GM18870 (cell line): ENCODE results near the gene SAMD5.

ENCODE experiments used
- ATAC-seq: cut with Tn5 transposase; IDR thresholded peaks from one replicate; pipeline ENCODE4 v1.9.1; 2021; ENCODE audit warnings: moderate library complexity; ENCODE audit not compliant: unreplicated experiment

SAMD5 gene

DNA sequence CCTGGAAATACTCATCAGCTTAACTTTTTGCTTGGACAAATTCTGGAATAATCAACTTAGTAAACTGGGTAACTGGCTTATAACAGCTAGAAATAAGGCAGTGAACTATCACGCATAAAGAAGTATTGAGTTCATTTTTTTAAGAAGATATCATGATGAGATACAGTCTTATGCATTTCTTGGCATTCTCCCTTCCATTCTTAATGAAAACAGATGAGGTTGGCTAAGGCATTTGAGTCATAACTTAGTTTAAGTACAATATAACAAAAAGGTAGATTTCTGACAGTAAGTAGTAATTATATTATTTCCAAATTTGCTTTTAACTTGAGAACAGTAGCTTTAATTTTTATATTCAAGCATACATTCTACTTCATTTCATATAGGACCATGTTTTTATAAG is 56.1 kb downstream of the SAMD5 start:
- ATAC-seq, result no peak

DNA sequence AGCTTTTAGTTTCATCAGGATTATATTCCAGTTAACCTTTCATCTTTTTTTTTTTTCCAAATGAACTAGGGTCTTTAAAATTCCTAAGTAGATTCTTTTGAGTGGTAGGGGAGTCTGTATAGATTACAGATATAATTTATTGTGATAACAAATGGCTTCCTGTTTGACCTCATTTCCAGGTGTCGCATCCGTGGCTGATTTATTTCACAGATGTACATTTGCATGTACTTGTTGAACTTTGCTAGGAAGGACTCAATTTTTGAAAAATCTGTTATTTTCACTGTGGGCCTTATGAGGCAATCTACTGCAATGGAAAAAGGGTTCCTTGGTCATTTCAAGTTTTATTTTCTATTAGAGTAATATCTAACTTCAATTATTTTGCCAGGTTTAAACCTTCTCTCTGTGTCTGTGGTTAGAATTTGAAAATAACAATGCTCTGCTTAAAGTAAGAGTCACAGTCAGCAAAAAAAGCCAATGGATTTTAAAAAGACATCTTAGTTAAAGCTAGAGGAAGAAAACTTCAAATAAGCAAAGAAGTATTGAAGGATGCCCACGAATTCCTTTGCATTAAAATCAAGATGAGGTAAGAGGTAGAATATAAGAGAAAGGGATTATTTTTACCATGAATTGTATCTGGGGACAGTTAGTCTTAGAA is 57.9 kb downstream of the SAMD5 start:
- no peak for ATAC-seq

DNA sequence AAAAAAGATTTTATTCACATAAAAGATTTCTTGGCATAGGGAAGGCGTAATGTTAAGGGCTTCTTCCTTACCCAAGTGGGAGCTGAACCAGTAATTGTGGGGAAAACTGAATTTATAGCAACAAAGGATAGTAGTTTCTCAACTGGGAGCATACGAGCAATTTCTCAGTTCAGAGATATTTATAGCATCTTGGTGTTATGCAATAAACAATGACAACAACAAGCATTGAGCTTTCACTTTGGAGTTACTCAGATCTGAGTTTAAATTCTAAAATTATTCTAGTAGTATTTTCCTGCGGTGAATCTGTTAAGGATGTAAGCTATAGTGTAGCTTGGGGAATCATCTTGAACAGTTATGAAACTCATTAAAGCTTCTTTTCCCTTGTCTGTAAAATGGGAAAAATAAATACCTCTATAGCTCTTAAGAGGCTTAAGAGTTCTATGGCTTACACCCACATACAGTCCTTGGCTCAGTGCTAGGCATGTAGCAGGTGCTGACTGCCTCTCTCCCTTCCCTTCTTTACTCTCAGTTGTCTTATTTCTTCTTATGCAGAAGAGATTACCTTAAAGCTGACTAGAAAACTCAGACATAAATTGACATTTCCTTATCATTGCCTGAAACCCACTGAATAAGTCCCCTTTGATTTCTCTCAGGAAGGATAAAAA is 58.8 kb downstream of the SAMD5 start:
- no peak for ATAC-seq

DNA sequence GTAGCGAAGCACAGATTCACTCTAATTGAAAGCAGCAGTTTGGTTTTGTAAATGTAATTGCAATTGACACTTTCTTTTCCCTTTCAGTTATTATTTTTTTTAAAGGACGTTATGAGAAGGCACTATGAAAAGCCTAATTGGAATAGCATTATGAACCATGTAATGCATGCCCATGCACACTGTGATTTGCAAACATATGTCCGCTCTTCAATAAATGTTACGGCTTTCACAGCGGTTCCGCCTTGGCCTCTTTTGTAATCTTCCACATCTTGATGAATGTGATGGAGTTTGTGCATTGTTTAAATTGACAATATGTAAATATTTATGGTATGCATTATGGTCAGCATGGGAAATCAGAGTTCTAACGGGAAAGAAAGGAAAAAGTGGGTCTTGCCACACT is 61.3 kb downstream of the SAMD5 start:
- no peak for ATAC-seq

DNA sequence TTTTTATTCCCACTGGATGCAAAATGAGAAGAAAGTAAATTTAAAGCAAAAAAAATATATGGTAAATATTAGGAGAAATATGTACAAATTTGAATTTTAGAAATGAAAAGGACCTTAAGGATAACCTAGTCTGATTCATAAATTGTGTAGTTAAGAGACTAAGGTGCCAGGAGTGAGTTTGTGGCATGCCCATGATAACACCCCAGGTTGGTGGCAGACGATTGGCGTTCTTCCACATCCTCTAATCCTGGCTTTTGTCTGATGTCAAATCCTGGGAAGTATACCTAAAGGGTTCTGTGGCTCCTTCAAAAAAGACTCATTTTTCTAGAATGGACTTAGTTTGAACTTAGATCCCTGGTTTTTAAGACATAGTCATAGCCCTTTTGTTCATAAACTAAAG is 62.2 kb downstream of the SAMD5 start:
- no peak for ATAC-seq

DNA sequence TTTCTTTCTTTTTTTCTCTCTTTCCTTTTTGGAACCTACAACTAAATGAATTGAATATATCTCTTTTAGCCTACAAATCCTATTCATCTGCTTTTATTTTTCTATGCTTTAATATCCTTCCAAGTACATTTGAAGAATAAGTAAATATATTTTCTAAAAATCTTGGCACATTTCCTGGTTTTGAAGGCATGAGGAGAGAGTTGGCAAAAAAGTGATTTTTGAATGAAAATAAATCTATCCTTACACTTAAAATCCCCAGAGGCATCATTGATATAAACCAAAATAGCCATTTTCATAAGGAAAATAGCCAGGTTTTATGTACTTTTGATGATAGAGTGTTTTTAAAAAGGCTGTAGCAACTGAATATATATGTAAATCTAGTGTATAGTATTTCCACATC is 69.0 kb downstream of the SAMD5 start:
- no peak for ATAC-seq

DNA sequence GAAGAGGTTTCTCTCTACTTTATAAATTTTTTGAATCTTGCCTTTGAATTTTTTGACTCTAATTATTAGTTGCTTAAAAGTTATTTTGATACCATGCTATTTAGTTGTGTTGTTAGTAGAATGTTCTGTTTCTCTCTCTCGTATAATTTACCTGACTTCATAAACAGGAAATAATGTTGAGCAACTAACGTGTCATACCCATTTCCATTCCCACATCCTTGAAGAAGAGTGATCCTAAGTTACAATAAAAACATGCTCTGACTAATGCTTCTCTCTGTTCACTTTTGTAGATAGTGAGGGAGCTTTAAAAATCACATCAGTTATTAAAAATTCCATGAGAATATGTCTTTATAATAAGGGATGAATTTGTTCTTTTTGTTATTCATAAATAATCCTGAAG is 69.7 kb downstream of the SAMD5 start:
- no peak for ATAC-seq

DNA sequence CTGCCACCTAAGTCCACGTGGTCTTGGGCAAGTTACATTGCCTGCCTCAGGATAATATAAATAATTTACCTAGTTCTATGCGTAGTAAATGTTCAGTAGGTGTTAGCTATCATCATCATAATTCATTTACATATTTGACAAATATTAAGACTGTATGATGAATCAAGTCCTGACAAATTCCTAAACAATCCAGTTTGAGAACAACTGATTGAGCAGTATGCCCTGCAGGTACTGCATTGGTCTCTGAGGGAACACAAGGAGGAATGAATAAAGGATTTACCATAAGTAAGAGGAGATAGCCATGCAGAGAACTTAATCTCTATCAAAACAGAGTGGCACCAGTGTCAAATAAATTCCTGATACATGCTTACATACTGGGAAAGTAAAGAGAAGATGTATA is 70.4 kb downstream of the SAMD5 start:
- ATAC-seq, result no peak

DNA sequence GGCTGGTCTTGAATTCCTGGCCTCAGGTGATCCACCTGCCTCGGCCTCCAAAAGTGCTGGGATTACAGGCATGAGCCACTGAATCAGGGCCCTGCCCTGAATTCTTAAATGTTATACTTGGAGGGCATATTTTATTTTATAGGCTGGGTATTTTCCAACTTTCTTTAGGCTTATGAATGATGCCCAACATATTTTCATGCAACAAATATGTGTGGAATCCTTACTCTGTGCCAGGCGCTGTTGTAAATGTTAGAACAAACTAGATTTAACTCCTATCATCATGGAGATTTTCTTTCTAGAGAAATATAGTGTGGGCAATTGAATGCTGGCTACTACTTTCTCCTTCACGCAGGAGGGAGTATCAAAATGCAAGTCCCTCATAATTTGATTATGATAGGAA is 71.2 kb downstream of the SAMD5 start:
- ATAC-seq, result no peak

DNA sequence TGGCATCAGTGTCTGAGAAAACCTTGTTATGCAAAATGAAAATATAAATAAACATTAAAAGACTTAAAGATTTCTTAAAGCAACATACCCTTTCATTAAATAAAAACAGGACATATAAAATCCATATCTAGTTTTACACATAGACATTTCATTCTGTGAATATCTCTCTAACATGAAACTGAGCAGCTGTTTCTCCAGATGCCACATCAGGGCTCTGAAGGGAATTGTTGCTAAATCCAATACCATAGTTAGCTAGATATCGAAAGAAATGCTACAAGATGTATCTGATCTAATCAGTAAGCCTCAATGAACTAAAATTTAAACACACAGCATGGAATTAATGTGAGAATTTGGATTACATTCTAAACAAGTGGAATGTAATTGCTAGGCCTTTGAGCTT is 74.5 kb downstream of the SAMD5 start:
- ATAC-seq, result no peak

DNA sequence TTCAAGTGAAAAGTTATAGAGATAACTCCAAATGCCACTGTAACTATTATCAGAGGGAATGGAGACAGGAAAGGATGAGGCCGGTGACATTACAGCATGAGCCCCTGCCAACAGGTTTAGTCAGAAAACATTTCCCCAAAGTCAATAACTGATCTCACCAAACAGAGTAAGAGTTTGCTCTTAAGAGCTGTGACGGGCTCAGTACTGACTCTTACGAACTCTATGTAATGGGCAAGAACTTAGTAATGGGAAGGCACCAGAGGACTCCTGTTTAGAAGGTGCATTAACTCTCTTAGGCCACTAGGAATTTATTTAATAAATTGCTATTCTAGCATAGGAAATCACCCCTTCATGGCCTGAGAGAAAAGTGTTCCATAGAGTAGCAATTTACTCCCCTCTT is 76.8 kb downstream of the SAMD5 start:
- no peak for ATAC-seq

DNA sequence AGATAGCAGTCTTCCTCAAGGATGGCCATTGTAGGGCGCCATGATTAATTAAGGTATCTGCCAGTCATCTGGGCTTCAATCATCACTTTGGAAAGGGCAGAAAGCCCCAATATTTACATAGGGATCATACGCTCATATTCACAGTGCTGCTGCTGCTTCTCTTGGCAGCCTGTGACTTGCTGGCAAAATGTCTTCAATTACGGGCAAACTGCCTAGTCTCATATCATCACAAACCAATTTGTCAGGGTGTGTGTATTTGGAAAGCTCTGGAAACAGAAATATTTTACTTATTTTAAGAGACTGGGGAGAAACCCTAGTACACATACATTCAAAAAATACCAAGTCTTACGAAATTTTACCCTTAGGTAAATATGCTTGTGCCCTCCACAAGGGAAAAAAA is 77.6 kb downstream of the SAMD5 start:
- no peak for ATAC-seq

DNA sequence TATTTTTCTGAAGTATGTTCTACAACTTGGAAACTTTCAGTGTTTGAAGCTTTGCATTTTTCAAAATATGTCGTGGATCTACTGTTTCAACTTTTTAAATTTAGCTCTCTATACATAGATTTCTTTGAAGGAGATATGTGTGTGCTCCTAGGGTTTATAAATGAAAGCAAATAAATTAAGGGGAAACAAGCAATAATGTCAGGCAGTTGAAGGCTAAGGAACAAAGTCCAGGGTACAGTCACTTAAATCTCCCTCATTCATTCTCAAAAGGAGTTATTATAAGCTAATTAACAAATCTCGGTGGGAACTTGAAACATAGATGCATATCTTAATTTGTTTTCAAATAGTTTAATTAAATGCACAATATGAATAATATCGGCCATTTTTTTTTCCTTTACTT is 79.4 kb downstream of the SAMD5 start:
- ATAC-seq, result no peak

DNA sequence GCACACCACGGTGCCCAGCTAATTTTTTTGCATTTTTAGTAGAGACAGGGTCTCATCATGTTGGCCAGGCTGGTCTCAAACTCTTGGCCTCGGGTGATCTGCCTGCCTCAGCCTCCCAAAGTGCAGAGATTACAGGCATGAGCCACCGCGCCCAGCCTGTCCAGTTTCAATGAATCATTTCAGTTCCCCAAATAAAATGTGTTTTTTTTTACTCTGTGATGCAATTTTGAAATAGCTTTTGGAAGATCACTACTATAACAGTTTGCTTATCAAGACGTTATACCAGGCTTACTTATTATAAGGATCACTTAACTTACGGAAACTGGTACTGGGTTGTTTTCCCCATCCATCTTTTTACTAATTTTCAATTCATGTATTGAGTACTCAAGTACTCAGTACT is 80.0 kb downstream of the SAMD5 start:
- no peak for ATAC-seq

DNA sequence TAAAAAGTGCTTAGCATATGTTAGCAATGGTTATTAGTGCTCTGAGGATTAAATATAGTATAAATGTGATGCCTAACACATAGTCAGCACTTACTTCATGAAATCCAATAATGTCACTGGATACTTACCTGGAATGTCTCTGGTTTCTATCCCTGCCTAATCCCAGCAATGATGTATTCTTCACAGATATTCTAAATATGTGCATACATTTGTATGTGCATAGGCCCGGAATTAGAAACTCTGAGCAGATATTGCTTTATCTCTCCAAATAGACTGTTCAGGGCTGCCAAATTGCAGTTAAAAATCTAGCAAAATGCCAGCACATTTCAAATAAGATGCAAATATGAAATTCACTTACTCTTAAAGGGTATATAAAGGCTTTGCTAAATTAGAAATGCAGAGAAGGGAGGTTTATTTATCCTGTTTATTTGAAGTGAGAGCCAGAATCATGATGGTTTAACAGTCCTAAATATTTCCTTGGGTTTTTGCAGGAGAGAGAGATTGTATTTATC is 81.3 kb downstream of the SAMD5 start:
- no peak for ATAC-seq

DNA sequence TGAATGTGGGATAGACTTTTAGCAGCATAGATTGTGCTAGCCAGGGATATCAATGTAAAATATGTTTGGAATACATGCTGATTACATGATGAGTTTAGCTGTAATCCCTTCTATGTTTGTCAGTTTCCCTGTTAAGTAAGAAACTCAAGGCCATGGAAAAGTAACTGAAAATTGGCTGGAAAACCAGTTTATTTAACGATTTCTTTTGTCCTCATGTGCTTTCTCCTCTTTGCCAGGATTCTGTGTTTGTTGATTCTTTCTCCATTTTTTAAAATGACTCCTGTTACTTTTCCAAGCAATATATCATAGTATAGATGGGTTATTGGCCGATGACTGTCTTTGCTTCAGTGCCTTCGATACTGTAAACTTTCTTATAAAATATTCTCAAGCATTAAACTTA is 87.5 kb downstream of the SAMD5 start:
- no peak for ATAC-seq

DNA sequence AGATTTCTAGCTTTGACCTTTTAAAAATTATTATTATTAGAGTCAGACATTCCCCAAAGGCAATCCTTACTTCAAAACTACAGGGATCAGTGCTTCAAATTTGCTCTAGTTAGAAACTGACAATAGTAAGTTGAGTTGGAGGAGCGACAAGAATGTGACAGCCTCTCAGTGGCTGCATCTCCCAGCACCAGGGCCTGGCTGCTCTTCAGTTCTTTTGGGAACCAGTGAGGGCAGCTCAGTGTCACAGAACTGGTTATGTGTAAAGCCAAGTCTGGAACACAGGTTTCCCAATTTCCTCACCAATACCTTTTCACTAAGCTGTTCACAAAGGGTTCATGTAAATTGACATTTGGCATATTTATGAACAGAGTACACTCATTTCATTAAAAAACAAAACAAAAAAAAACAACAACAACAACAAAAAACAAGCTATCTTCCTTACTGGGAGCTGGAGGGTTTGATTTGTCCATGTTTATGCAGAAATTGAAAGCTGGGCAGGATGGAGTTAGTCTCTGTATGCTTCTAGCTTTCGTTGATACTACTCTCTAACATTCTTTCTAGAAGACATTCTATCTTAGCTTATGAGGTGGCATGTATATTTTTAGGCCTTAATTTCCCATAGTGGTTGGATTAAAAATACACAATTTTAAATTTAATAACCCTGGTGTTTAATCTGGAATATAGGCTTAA is 95.0 kb downstream of the SAMD5 start:
- no peak for ATAC-seq

DNA sequence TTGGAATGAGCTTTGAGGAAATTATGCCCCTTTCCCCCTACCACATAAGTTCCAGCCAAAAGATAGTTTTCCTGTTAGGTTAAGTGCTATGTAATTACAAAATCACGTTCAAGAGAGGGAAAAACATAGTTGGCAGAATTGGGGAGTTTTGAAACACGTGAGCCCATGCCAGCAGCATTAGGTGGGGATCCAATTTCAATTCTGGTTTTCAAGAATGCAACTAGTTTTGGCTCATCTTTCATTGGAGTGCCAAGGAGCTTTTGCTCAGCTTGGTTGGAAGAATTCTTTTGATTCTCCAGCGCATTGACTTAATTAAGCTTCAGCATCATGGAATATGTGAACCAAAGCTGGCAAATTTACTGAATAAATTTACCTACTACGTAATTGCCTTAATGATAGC is 95.9 kb downstream of the SAMD5 start:
- ATAC-seq, result no peak

DNA sequence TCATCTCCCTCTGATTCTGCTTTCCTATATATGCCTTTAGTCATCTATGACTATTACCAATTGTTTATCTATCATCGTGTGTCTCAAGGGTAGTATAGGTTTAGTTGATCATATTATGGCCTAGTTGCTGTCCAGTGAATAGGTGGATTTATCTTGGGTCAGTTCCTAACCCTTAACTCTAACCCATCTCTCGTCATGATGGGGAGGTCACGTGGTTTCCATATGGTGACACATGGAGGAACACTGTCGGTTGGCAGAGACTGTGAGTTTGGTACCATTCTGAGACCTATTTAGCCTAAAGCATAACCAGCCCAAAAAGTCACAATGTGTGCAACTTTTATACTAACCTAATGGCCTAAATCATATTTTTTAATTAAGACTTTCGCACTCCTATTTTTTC is 103.5 kb downstream of the SAMD5 start:
- no peak for ATAC-seq

DNA sequence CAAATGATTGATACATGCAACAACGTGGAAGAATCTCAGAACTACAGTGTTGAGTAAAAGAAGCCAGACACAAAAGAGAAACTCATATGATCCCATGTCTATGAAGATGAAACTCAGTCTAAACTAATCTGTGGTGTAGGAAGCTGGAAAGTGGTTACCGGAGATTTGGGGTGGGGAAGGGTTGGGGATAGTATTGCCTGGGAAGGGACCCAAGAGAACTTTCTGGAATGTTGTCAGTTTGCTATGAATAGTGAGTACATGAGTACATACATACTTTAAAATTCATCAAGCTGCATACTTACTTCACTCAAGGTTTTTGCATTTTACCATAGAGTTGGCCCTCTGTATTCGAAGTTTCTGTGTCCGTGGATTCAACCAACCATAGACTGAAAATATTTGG is 106.0 kb downstream of the SAMD5 start:
- no peak for ATAC-seq

DNA sequence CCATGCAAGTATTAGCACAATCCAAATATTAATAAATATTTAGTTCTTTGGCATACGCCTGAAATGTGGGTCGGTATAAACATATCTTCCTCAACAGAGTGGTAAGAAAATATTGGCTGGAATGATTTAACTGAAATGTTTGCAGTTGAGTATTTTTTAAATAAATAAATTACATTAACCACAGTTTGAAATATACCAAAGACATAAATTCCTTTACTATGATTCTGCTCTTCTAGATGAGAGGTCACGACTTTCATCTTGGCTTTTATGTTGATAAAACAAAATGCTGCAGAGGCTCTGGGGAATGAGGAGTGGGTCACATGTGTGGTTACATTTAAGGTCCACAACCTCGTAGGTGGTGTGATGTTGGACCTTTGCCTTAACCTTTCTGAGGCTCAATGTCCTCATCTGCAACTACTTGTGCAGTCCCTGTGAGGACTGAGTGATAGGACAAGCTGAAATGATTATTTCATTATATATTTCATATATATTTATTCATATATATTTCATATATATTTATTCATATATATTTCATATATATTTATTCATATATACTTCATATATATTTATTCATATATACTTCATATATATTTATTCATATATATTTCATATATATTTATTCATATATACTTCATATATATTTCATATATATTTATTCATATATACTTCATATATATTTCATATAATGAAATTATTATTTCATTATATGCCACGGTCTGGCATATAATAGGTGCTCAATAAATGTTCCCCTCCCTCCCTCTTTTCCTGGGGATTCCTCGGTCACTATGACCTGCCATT is 107.4 kb downstream of the SAMD5 start:
- ATAC-seq, result no peak

DNA sequence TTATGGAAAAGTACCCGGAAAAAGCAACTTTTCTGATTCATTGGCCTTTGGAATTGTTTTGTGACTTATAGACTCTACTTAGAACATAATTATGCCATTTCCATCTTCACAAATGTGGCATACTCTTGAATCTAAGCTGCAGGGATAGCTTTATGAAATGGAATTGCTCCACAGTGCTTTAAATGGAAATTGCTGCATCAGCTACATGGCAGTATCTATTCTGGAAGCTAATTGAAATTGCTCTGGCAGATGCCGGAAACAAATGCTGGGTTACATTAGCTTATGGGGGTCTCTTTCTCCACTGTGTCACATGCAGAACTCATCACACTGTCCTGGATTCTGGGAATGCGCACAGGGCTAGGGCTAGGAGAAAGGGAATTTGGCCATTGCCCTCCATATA is 108.9 kb downstream of the SAMD5 start:
- no peak for ATAC-seq
